Cardiac muscle cell (in vitro differentiated cells and primary cell): Measurements from ENCODE around the gene HAUS1. TPM values are rescaled to one million over a fixed set of nuclear protein-coding genes. Genes with fewer than 3 reads are reported as not detected.
A peak's percentile ranks its signal among the peaks of the same experiment; 100 is the strongest.

ENCODE experiments used
- DNase-seq, 2 donors: peaks; one replicate each; pipeline versions ENCODE4 v3.0.0 to v3.0.0-alpha.2; 2010 to 2017; ENCODE audit warnings: low read depth in 1 of 2, low spot score in 1 of 2
- H3K27ac ChIP-seq: fragments of 200-600 bp; sonication (generic); 2 replicates; pipeline ENCODE4 v1.5.1; 2016
- H3K27me3 ChIP-seq: fragments of 200-600 bp; sonication (generic); 2 replicates; pipeline ENCODE4 v1.6.0; 2016; ENCODE audit warnings: control low read depth
- H3K36me3 ChIP-seq: fragments of 200-600 bp; sonication (generic); 2 replicates; pipeline ENCODE4 v1.5.1; 2016; ENCODE audit warnings: control low read depth
- H3K4me1 ChIP-seq: fragments of 200-600 bp; sonication (generic); 2 replicates; pipeline ENCODE4 v1.8.1; 2017; ENCODE audit warnings: low read depth, mild to moderate bottlenecking, mixed run types
- H3K4me3 ChIP-seq: fragments of 200-600 bp; sonication (generic); 2 replicates; pipeline ENCODE4 v1.5.1; 2016; ENCODE audit warnings: mild to moderate bottlenecking
- H3K9me3 ChIP-seq: fragments of 200-600 bp; sonication (generic); 2 replicates; pipeline ENCODE4 v1.5.1; 2017; ENCODE audit warnings: low read depth, mild to moderate bottlenecking, control low read depth
- CTCF ChIP-seq: IDR thresholded peaks from 2 replicates; pipeline ENCODE4 v1.5.1; 2012; ENCODE audit warnings: low read depth, mild to moderate bottlenecking, low read length
- polyA plus RNA-seq: library from polyadenylated mRNA; unstranded; fragments of >200 nt; fragmentation: Nextera tagmentation; extraction: Ambion mirVana; gene quantifications from 2 replicates; pipeline ENCODE4 v1.2.1, GENCODE V29; 2016
- total RNA-seq: library from RNA; depleted of rRNA; stranded (reverse); fragments of >200 nt; gene quantifications from 2 replicates; pipeline ENCODE4 v1.2.3, GENCODE V29; 2016

HAUS1 gene
- total and polyA plus RNA-seq, 2 experiments from 2014 or later = 34.8 to 74.2 TPM

DNA sequence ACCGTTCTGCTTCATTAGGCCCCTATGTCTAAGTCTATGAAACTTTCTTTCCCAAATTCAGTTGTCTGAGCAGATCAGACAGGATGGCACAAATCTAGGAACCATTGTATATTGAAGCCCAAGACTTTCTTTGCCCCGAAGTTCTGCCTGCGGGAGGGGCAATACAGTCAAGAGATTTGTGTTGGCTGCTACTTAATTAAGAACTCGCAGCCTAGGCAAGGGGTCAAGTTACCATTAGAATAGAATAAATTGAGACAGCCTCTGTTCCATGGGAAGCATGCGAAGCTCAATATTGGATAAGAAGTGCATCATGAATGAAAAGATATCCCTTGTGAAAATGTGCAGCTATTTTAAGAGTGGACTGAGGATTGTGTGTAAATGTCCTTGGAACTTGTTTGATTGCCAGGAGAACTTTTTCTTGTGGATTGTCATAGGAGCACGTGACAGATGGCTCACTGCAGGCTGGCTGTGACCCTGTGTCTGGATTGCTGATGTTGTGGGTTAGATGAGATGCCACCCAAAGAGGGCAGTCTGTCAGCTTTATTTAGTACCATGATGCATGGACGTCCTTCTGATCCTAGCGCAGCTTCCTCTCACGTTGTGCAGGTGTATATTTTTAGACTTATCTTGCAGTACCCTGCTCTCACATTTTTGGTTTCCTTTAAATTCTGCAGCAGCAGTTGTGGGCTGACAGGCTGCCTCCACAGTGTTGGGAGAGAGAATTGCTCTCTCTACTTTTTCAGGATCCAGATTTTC is 30.9 kb downstream of the HAUS1 start:
- peak in 1 of 2 donors; percentile 48 for DNase-seq
- Histone ChIP-seq H3K4me1 (peaks cover 15% of the 10 kb centered on the region), H3K27me3 (no peaks in the 10 kb centered on the region), H3K9me3 (no peaks in the 10 kb centered on the region), H3K27ac (peak overlapping the region; percentile 77), H3K4me3 (no peak overlapping the region), H3K36me3 (no peaks in the 10 kb centered on the region)
- no peak for TF ChIP-seq CTCF

GRCh38 chr18:46140173-46140572 is 36.0 kb downstream of the HAUS1 start:
- no peak for DNase-seq

DNA sequence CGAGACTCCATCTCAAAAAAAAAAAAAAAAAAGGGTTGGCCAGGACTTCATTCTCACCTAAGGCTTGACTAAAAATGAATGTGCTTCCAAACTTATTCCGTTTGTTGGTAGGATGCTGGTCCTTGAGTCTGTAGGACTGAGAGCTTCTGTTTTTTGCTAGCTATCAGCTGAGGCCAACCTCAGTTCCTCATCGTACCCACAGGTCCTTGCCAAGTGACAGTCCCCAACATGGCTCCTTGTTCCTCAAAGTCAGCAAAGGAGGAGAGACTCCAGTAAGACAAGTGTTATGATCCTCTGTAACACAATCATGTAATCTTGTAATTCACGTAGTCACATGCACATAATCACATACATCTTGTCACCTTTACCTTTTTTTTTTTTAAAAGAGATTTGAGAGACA is 37.0 kb downstream of the HAUS1 start:
- Histone ChIP-seq H3K27me3 (no peaks in the 10 kb centered on the region), H3K36me3 (no peaks in the 10 kb centered on the region), H3K27ac (no peak overlapping the region), H3K4me1 (no peaks in the 10 kb centered on the region), H3K4me3 (no peak overlapping the region), H3K9me3 (no peaks in the 10 kb centered on the region)
- DNase-seq = no peak
- no peak for TF ChIP-seq CTCF

More at GRCh38 chr18:46140173-46140572, 36.0 kb downstream of the HAUS1 start:
- Histone ChIP-seq H3K9me3 (no peaks in the 10 kb centered on the region), H3K4me1 (peaks cover 9% of the 10 kb centered on the region), H3K4me3 (no peak overlapping the region), H3K27ac (no peak overlapping the region), H3K27me3 (no peaks in the 10 kb centered on the region), H3K36me3 (no peaks in the 10 kb centered on the region)
- no peak for TF ChIP-seq CTCF

DNA sequence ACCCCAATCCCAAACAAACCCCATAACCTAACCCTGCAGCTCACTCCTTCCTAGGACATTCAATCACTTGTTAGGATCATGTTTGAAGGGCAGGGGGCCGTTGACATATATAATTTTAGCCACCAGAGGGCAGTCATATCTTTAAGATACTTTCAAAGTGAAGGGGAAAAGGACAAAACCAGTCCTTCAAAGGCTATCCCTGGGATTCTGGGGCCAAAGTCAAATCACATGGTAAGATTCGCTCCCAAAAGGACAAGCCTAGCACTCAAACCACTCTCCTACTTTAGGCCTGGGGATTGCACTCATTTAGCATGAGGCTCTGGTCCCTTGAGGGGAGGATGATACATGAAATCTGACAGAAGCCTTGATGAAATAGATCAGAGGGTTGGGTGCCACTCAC is 44.6 kb downstream of the HAUS1 start:
- no peak overlapping the region for H3K27ac ChIP-seq
- peaks cover 13% of the 10 kb centered on the region for H3K4me1 ChIP-seq
- TF ChIP-seq CTCF = peak; percentile 64
- DNase-seq = peak; percentile 68 to 80
- no peaks in the 10 kb centered on the region for H3K36me3 ChIP-seq
- no peak overlapping the region for H3K4me3 ChIP-seq
- no peaks in the 10 kb centered on the region for H3K9me3 ChIP-seq
- H3K27me3 ChIP-seq = no peaks in the 10 kb centered on the region

GRCh38 chr18:46152436-46152807 is 48.2 kb downstream of the HAUS1 start:
- H3K4me3 ChIP-seq = no peak overlapping the region
- H3K27me3 ChIP-seq = no peaks in the 10 kb centered on the region
- H3K27ac ChIP-seq = no peak overlapping the region
- no peaks in the 10 kb centered on the region for H3K9me3 ChIP-seq
- no peaks in the 10 kb centered on the region for H3K36me3 ChIP-seq
- no peak for TF ChIP-seq CTCF
- peak in 1 of 2 donors; percentile 57 for DNase-seq
- peaks cover 13% of the 10 kb centered on the region for H3K4me1 ChIP-seq
